LNCAP (cell line): Measurements from ENCODE around the gene OSBPL3.

ENCODE experiments used
- TF ChIP-seq, protein P1 (sequence below): fragments of 450-650 bp; IDR thresholded peaks from 2 replicates; pipeline ENCODE4 v1.5.1; 2017; ENCODE audit warnings: mild to moderate bottlenecking

The OSBPL3 gene

DNA sequence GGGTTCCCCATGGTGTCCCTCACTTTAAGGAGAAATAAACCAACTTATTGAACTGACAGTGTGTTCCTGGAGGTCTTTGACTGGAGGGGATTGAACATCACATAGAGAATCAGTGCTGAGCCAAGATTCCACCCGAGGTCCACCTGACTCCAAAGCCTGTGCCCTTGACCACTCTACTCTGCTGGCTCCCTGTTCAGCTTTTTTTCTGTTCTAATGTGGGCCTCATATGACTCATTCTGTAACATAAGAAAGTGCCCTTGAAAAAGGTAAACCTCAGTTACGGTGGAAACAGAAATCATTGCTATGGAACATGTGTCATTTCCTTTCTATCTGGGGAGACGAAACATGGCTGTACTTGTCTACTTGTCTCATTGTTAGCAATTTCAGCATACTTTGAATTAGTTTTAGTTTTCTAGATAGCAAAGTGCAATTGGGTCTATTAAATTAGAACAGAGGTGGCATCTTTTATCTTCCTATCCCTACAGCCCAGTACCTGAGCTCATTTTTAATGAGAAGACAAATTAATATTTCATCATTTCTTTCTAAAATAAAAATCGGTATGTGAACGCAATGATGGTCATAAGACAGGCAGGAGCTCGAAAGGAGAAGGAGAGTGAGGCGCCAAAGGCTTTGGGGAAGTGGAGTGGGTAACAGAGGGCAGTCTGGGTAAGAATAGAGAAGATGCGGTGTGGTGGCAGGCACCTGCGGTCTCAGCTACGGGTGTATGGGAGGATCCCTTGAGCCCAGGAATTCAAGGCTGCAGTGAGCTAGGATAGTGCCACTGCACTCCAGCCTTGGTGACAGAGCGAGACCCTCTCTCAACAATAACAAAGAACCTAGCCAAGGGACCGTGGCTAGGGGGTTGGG is 224.2 kb downstream of the OSBPL3 start:
- TF ChIP-seq, protein P1, sequence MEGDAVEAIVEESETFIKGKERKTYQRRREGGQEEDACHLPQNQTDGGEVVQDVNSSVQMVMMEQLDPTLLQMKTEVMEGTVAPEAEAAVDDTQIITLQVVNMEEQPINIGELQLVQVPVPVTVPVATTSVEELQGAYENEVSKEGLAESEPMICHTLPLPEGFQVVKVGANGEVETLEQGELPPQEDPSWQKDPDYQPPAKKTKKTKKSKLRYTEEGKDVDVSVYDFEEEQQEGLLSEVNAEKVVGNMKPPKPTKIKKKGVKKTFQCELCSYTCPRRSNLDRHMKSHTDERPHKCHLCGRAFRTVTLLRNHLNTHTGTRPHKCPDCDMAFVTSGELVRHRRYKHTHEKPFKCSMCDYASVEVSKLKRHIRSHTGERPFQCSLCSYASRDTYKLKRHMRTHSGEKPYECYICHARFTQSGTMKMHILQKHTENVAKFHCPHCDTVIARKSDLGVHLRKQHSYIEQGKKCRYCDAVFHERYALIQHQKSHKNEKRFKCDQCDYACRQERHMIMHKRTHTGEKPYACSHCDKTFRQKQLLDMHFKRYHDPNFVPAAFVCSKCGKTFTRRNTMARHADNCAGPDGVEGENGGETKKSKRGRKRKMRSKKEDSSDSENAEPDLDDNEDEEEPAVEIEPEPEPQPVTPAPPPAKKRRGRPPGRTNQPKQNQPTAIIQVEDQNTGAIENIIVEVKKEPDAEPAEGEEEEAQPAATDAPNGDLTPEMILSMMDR: no peak

GRCh38 chr7:24754906-24755506 is 225.0 kb downstream of the OSBPL3 start:
- TF ChIP-seq, protein P1: no peak

- TF ChIP-seq, protein P1: no peak
Measured at GRCh38 chr7:24752073-24752800, 227.7 kb downstream of the OSBPL3 start.

DNA sequence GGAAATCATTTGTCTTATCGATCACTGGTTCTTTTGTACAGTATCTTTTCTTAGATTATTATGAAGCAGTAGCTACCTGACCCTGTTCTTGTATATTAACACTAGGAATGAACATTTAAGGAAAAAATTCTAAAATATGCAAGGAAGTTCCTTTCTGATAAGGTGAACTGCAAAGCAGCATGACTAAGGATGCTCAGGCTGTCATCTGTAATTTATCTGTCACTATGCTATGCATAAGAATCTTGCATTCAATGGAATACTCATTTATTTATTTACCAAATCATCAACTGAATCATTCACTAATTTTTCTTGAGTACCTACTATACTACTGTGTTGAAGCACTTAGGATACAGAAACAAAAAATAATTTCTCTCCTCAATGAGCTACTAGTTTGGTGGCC is 228.5 kb downstream of the OSBPL3 start:
- TF ChIP-seq, protein P1: no peak

DNA sequence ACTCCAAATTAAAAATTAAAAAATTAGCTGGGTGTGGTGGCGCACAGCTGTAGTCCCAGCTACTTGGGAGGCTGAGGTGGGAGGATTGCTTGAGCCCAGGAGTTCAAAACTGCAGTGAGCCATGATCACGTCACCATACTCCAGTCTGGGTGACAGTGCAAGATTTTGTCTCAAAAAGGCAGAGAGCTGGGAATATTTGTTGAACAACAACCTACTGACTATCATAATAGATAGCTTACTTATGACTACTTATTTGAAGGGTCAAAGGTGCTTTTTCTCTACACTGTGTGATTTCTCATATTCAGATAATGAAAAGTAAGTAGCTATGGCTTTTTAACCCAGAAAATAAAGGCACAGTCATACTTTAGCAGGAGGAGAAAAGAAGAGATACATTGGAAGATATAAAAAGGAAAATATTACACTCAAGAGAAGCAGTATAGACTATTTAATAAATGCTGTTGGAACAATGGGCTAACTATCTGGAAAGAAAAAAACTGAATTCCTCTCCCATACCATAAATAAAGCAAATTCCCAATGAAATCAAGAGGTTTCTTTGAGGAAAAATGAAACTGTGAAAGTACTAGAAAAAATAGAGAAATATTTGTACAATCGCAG is 229.4 kb downstream of the OSBPL3 start:
- TF ChIP-seq, protein P1: no peak

DNA sequence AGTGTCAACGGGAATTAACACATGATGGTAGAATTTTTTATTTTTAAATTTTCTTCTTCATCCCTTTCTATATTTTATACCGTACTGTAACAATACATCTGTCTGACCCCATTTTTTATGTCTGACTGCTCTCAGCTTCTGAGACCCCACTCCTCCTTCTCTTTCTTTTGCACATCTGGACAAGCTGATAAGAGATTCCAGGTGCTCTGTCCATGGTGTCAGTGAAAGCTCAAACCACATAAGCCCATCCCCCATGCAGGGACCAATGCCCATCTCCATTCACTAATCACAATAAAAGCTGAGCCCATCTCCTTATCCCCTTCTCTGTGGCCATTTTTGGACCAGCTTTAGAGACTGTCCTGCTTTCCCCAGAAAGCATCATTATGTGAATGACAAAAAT is 231.5 kb downstream of the OSBPL3 start:
- TF ChIP-seq, protein P1: no peak
